ENCODE results near the gene TRAF1.

The TRAF1 gene

DNA sequence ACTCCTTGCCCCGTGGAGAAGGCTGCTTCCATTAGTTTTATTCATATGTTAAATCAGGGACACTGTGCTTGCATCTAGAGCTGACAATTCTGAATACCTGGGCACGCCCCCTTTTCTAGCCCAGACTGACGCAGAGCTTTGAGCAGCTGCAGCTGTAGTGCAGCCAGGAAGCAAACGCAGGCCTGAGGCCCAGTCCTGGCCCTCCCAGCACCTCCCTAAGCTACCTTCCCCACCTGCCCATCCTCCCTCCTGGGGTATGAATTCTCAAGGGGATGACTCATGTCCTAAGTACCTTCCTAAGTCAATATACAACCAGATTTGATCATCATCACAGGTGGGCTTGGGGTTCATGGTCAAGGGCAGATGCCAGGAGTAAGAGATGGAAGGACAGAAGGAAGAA lies 53.1 kb downstream of the TRAF1 start:
- no peak overlapping the region for H3K9ac ChIP-seq (ENCODE audit: low read length in 5 of 5)
- peaks cover 0 to 11% (median 5%) of the 10 kb centered on the region in 5 donors for H3K36me3 ChIP-seq (ENCODE audit: control insufficient read depth in 5 of 5, insufficient read depth in 5 of 5, low read length in 5 of 5)
- H3K9me3 ChIP-seq (ENCODE audit: control insufficient read depth in 5 of 5, low read length in 5 of 5) = no peaks in the 10 kb centered on the region
- H3K4me3 ChIP-seq (ENCODE audit: low read depth in 1 of 5, low read length in 5 of 5) = no peak overlapping the region
- peaks cover 0 to 33% (median 21%) of the 10 kb centered on the region in 5 donors for H3K4me1 ChIP-seq (ENCODE audit: control insufficient read depth in 5 of 5, insufficient read depth in 5 of 5, low read length in 5 of 5)
- no peak overlapping the region for H3K27ac ChIP-seq (ENCODE audit: low read depth, low read length)
- H3K27me3 ChIP-seq (ENCODE audit: control insufficient read depth in 5 of 5, insufficient read depth in 4 of 5, low read length in 5 of 5) = peaks cover 0 to 4% (median 2%) of the 10 kb centered on the region in 5 donors

- Histone ChIP-seq H3K27ac (ENCODE audit: low read depth, low read length) (no peak overlapping the region), H3K4me3 (ENCODE audit: low read depth in 1 of 5, low read length in 5 of 5) (no peak overlapping the region), H3K9ac (ENCODE audit: low read length in 5 of 5) (no peak overlapping the region), H3K36me3 (ENCODE audit: control insufficient read depth in 5 of 5, insufficient read depth in 5 of 5, low read length in 5 of 5) (peaks cover 0 to 11% (median 5%) of the 10 kb centered on the region in 5 donors), H3K9me3 (ENCODE audit: control insufficient read depth in 5 of 5, low read length in 5 of 5) (no peaks in the 10 kb centered on the region), H3K4me1 (ENCODE audit: control insufficient read depth in 5 of 5, insufficient read depth in 5 of 5, low read length in 5 of 5) (peaks cover 4 to 33% (median 26%) of the 10 kb centered on the region in 5 donors), H3K27me3 (ENCODE audit: control insufficient read depth in 5 of 5, insufficient read depth in 4 of 5, low read length in 5 of 5) (peaks cover 0 to 4% (median 0%) of the 10 kb centered on the region in 5 donors)
These were observed 53.6 kb downstream of the TRAF1 start for GRCh38 chr9:120872791-120873502.

DNA sequence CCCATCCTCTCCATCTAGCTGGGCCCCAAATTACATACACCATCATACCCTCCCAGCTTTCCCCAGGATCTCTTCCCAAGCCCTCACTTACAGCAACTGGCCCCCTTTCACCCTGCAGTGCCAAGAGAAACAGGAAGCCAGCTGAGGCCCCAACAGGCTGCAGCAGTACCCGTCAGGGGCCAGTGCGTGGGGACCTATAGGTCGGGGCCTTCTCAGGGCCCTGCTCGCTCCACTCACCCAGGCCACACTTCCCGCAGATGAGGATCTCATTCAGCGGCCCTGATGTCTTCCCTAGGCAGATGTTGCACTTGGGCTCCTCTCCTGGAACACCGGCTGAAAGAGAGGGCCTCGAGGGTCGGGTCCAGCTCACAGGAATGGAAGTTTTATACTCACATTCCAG lies 56.4 kb downstream of the TRAF1 start:
- Histone ChIP-seq H3K9me3 (ENCODE audit: control insufficient read depth in 5 of 5, low read length in 5 of 5) (no peaks in the 10 kb centered on the region), H3K27ac (ENCODE audit: low read depth, low read length) (no peak overlapping the region), H3K36me3 (ENCODE audit: control insufficient read depth in 5 of 5, insufficient read depth in 5 of 5, low read length in 5 of 5) (peaks cover 0 to 11% (median 6%) of the 10 kb centered on the region in 5 donors), H3K9ac (ENCODE audit: low read length in 5 of 5) (no peak overlapping the region), H3K4me3 (ENCODE audit: low read depth in 1 of 5, low read length in 5 of 5) (no peak overlapping the region), H3K27me3 (ENCODE audit: control insufficient read depth in 5 of 5, insufficient read depth in 4 of 5, low read length in 5 of 5) (no peaks in the 10 kb centered on the region), H3K4me1 (ENCODE audit: control insufficient read depth in 5 of 5, insufficient read depth in 5 of 5, low read length in 5 of 5) (peaks cover 5 to 34% (median 26%) of the 10 kb centered on the region in 5 donors)

GRCh38 chr9:120869726-120870125 lies 56.9 kb downstream of the TRAF1 start:
- H3K27ac ChIP-seq (ENCODE audit: low read depth, low read length) = peak overlapping the region; percentile 75
- H3K4me3 ChIP-seq (ENCODE audit: low read depth in 1 of 5, low read length in 5 of 5) = peak overlapping the region in 1 of 5 donors; percentile 80
- no peaks in the 10 kb centered on the region for H3K27me3 ChIP-seq (ENCODE audit: control insufficient read depth in 5 of 5, insufficient read depth in 4 of 5, low read length in 5 of 5)
- peak overlapping the region in 2 of 5 donors; percentile 58 to 77 for H3K9ac ChIP-seq (ENCODE audit: low read length in 5 of 5)
- H3K4me1 ChIP-seq (ENCODE audit: control insufficient read depth in 5 of 5, insufficient read depth in 5 of 5, low read length in 5 of 5) = peaks cover 7 to 37% (median 28%) of the 10 kb centered on the region in 5 donors
- H3K9me3 ChIP-seq (ENCODE audit: control insufficient read depth in 5 of 5, low read length in 5 of 5) = no peaks in the 10 kb centered on the region
- H3K36me3 ChIP-seq (ENCODE audit: control insufficient read depth in 5 of 5, insufficient read depth in 5 of 5, low read length in 5 of 5) = peaks cover 0 to 11% (median 6%) of the 10 kb centered on the region in 5 donors

DNA sequence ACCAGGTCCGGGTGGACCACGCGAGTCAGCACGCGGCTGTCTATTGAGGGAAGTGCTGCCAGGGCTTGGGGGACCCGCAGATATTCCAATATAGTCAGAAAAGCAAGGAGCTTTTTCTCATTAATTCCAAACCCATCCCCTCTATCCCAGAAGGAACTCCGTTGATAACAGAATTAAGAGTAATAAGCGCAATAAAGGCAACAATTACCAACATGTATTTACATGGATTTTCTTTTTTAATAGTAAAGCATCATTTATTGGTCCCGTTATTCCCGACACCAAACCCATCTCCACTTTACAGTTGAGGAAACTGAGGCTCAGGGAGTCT lies 57.3 kb downstream of the TRAF1 start:
- peak overlapping the region; percentile 75 for H3K27ac ChIP-seq (ENCODE audit: low read depth, low read length)
- peak overlapping the region in 4 of 5 donors; percentile 58 to 77 (median 66) for H3K9ac ChIP-seq (ENCODE audit: low read length in 5 of 5)
- no peaks in the 10 kb centered on the region for H3K27me3 ChIP-seq (ENCODE audit: control insufficient read depth in 5 of 5, insufficient read depth in 4 of 5, low read length in 5 of 5)
- peaks cover 0 to 11% (median 6%) of the 10 kb centered on the region in 5 donors for H3K36me3 ChIP-seq (ENCODE audit: control insufficient read depth in 5 of 5, insufficient read depth in 5 of 5, low read length in 5 of 5)
- H3K9me3 ChIP-seq (ENCODE audit: control insufficient read depth in 5 of 5, low read length in 5 of 5) = no peaks in the 10 kb centered on the region
- peak overlapping the region in 4 of 5 donors; percentile 77 to 83 (median 79) for H3K4me3 ChIP-seq (ENCODE audit: low read depth in 1 of 5, low read length in 5 of 5)
- peaks cover 7 to 37% (median 28%) of the 10 kb centered on the region in 5 donors for H3K4me1 ChIP-seq (ENCODE audit: control insufficient read depth in 5 of 5, insufficient read depth in 5 of 5, low read length in 5 of 5)

DNA sequence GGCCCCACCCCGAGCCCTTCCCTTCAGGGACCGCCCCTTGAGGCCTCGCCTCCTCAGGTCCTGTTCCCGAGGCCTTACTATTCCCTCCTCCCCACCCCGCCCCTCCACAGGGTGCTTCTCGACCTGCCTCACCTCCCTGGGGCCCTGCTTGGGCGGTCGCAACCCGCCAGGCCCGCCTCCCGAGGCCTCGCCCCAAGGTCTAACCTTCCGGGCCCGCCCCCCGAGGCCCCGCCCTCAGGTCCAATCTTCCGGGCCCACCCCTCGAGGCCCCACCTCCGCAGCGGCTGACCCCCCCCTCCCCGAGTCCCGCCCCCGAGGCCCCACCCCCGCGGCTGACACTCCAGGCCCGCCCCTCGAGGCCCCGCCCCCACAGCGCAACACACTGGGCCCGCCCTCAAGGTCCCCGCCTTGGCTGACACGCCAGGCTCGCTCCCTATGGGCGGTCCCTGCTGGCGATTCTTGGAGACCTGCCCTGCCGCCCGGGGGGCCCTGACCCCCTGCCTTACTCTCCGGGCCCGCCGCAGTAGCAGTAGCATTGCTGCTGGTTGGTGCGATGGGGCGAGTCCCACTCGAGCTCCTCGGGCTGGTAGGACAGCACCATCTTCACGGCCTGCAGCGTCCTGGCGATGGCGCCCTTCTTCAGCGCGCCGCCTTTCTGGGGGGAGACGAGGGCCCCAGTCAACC lies 57.8 kb downstream of the TRAF1 start:
- peak overlapping the region; percentile 79 for H3K27ac ChIP-seq (ENCODE audit: low read depth, low read length)
- H3K27me3 ChIP-seq (ENCODE audit: control insufficient read depth in 5 of 5, insufficient read depth in 4 of 5, low read length in 5 of 5) = no peaks in the 10 kb centered on the region
- H3K4me1 ChIP-seq (ENCODE audit: control insufficient read depth in 5 of 5, insufficient read depth in 5 of 5, low read length in 5 of 5) = peaks cover 7 to 37% (median 28%) of the 10 kb centered on the region in 5 donors
- no peaks in the 10 kb centered on the region for H3K9me3 ChIP-seq (ENCODE audit: control insufficient read depth in 5 of 5, low read length in 5 of 5)
- peak overlapping the region; percentile 58 to 77 (median 71) for H3K9ac ChIP-seq (ENCODE audit: low read length in 5 of 5)
- peaks cover 0 to 12% (median 4%) of the 10 kb centered on the region in 5 donors for H3K36me3 ChIP-seq (ENCODE audit: control insufficient read depth in 5 of 5, insufficient read depth in 5 of 5, low read length in 5 of 5)
- peak overlapping the region; percentile 77 to 84 (median 80) for H3K4me3 ChIP-seq (ENCODE audit: low read depth in 1 of 5, low read length in 5 of 5)

DNA sequence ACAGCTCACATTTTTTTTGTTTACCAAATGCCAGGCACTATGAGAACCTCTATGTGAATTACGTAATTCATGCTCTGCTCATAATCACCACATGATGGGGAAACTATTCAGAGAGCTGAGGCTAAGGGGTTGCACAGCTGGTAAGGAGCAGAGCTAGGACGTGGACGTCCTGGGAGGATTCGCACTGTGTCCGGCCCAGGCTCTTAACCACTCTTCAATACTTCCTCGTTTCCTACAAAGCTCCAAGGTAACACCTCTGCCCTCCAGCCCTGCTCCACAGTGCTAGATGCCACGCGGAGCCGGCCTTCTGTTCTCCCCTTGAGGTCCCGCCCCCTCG lies 58.3 kb downstream of the TRAF1 start:
- H3K9ac ChIP-seq (ENCODE audit: low read length in 5 of 5) = peak overlapping the region; percentile 18 to 73 (median 58)
- no peaks in the 10 kb centered on the region for H3K9me3 ChIP-seq (ENCODE audit: control insufficient read depth in 5 of 5, low read length in 5 of 5)
- H3K36me3 ChIP-seq (ENCODE audit: control insufficient read depth in 5 of 5, insufficient read depth in 5 of 5, low read length in 5 of 5) = peaks cover 0 to 16% (median 4%) of the 10 kb centered on the region in 5 donors
- no peaks in the 10 kb centered on the region for H3K27me3 ChIP-seq (ENCODE audit: control insufficient read depth in 5 of 5, insufficient read depth in 4 of 5, low read length in 5 of 5)
- peak overlapping the region; percentile 79 for H3K27ac ChIP-seq (ENCODE audit: low read depth, low read length)
- H3K4me3 ChIP-seq (ENCODE audit: low read depth in 1 of 5, low read length in 5 of 5) = peak overlapping the region; percentile 49 to 84 (median 63)
- H3K4me1 ChIP-seq (ENCODE audit: control insufficient read depth in 5 of 5, insufficient read depth in 5 of 5, low read length in 5 of 5) = peaks cover 7 to 37% (median 28%) of the 10 kb centered on the region in 5 donors

- peak overlapping the region; percentile 79 for H3K27ac ChIP-seq (ENCODE audit: low read depth, low read length)
- H3K4me3 ChIP-seq (ENCODE audit: low read depth in 1 of 5, low read length in 5 of 5) = peak overlapping the region; percentile 49 to 84 (median 63)
- peak overlapping the region in 2 of 5 donors; percentile 63 to 73 for H3K9ac ChIP-seq (ENCODE audit: low read length in 5 of 5)
- H3K9me3 ChIP-seq (ENCODE audit: control insufficient read depth in 5 of 5, low read length in 5 of 5) = no peaks in the 10 kb centered on the region
- no peaks in the 10 kb centered on the region for H3K27me3 ChIP-seq (ENCODE audit: control insufficient read depth in 5 of 5, insufficient read depth in 4 of 5, low read length in 5 of 5)
- H3K4me1 ChIP-seq (ENCODE audit: control insufficient read depth in 5 of 5, insufficient read depth in 5 of 5, low read length in 5 of 5) = peaks cover 7 to 37% (median 28%) of the 10 kb centered on the region in 5 donors
- peaks cover 0 to 18% (median 5%) of the 10 kb centered on the region in 5 donors for H3K36me3 ChIP-seq (ENCODE audit: control insufficient read depth in 5 of 5, insufficient read depth in 5 of 5, low read length in 5 of 5)
These were observed 58.8 kb downstream of the TRAF1 start for GRCh38 chr9:120867676-120868338.

DNA sequence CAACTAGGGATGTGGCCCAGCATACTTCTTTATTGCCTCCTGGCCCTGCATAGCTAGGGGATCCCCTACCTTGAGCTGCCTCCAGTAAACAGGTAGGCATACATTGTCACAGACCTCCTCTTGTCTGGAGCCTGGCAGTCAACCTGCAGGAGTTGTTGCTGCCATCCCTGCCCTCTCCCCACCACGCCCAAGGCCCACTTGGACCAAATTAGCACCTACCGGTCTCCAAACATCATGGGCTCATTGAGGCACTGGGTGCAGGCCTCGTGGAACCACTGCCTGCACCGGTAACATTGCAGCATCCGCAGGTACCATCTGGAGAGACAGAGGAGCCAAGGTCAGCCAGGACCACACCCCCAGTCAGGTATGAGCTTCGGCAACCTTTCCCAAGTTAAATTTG lies 59.9 kb downstream of the TRAF1 start:
- Histone ChIP-seq H3K9me3 (ENCODE audit: control insufficient read depth in 5 of 5, low read length in 5 of 5) (no peaks in the 10 kb centered on the region), H3K27ac (ENCODE audit: low read depth, low read length) (no peak overlapping the region), H3K4me3 (ENCODE audit: low read depth in 1 of 5, low read length in 5 of 5) (no peak overlapping the region), H3K36me3 (ENCODE audit: control insufficient read depth in 5 of 5, insufficient read depth in 5 of 5, low read length in 5 of 5) (peaks cover 0 to 29% (median 14%) of the 10 kb centered on the region in 5 donors), H3K4me1 (ENCODE audit: control insufficient read depth in 5 of 5, insufficient read depth in 5 of 5, low read length in 5 of 5) (peaks cover 7 to 37% (median 28%) of the 10 kb centered on the region in 5 donors), H3K27me3 (ENCODE audit: control insufficient read depth in 5 of 5, insufficient read depth in 4 of 5, low read length in 5 of 5) (no peaks in the 10 kb centered on the region), H3K9ac (ENCODE audit: low read length in 5 of 5) (no peak overlapping the region)
